WTC11 (cell line): ENCODE results near the gene TSC22D3. TPM values are rescaled to one million over a fixed set of nuclear protein-coding genes. Genes with fewer than 3 reads are reported as not detected.

Experiments used
- ATAC-seq: fragments of 200-7000 bp; cut with Tn5 transposase; 2 replicates; pipeline ENCODE4 v1.10.0; 2021; ENCODE audit warnings: mild to moderate bottlenecking, moderate library complexity
- CTCF ChIA-PET: fragments of 300-600 bp; sonication (Branson Sonifier 250); formaldehyde crosslinking; loops from one replicate; lab custom pipeline; 2021; ENCODE audit warnings: antibody characterized with exemption; lab: Charles Lee
- POLR2A ChIA-PET: fragments of 350-600 bp; sonication (Branson Sonifier 250); formaldehyde crosslinking; loops from one replicate; lab custom pipeline; 2021; ENCODE audit warnings: antibody characterized with exemption; lab: Charles Lee
- DNase-seq: peaks from one replicate; pipeline ENCODE4 v3.0.0; 2021; ENCODE audit warnings: low spot score
- H3K27ac Mint-ChIP-seq: 2 replicates; pipeline ENCODE4 v1.8.0; 2021; ENCODE audit warnings: mixed read lengths
- H3K27me3 Mint-ChIP-seq: 2 replicates; pipeline ENCODE4 v1.8.0; 2021; ENCODE audit warnings: low read depth, mild to moderate bottlenecking, moderate library complexity, mixed read lengths
- H3K36me3 Mint-ChIP-seq: 2 replicates; pipeline ENCODE4 v1.8.0; 2021; ENCODE audit warnings: mixed read lengths
- H3K4me1 Mint-ChIP-seq: 2 replicates; pipeline ENCODE4 v1.8.0; 2022; ENCODE audit warnings: mixed read lengths
- H3K4me3 Mint-ChIP-seq: 2 replicates; pipeline ENCODE4 v1.8.0; 2021; ENCODE audit warnings: mild to moderate bottlenecking, moderate library complexity, mixed read lengths
- H3K9me3 Mint-ChIP-seq: 2 replicates; pipeline ENCODE4 v1.8.0; 2021; ENCODE audit warnings: mixed read lengths
- ARID4B ChIP-seq: sonication (generic); formaldehyde crosslinking; IDR thresholded peaks from 2 replicates; pipeline ENCODE4 v1.8.0; 2023; ENCODE audit warnings: missing genetic modification reagents, mild to moderate bottlenecking, borderline replicate concordance
- ATF1 ChIP-seq: sonication (generic); formaldehyde crosslinking; IDR thresholded peaks from 2 replicates; pipeline ENCODE4 v1.8.1; 2023; ENCODE audit warnings: mild to moderate bottlenecking, moderate library complexity, missing genetic modification reagents
- ATF3 ChIP-seq: sonication (generic); formaldehyde crosslinking; conservative IDR thresholded peaks from 2 replicates; pipeline ENCODE4 v1.8.1; 2022; ENCODE audit warnings: mild to moderate bottlenecking, missing genetic modification reagents
- CDX4 ChIP-seq: fragments of 250-450 bp; sonication (Bioruptor Pico); IDR thresholded peaks from 2 replicates; pipeline ENCODE4 v1.9.0; 2021; ENCODE audit warnings: moderate library complexity, mild to moderate bottlenecking, inconsistent platforms, borderline replicate concordance
- ELF4 ChIP-seq: sonication (generic); formaldehyde crosslinking; IDR thresholded peaks from 2 replicates; pipeline ENCODE4 v1.8.1; 2022; ENCODE audit warnings: low read depth, mild to moderate bottlenecking, moderate library complexity, missing genetic modification reagents
- FOXJ3 ChIP-seq: sonication (generic); formaldehyde crosslinking; IDR thresholded peaks from 2 replicates; pipeline ENCODE4 v1.9.0; 2021; ENCODE audit warnings: missing genetic modification reagents, mild to moderate bottlenecking, borderline replicate concordance
- FOXK1 ChIP-seq: sonication (generic); formaldehyde crosslinking; IDR thresholded peaks from 2 replicates; pipeline ENCODE4 v1.8.0; 2022; ENCODE audit warnings: mild to moderate bottlenecking, moderate library complexity, missing genetic modification reagents
- FOXP1 ChIP-seq: sonication (generic); formaldehyde crosslinking; IDR thresholded peaks from 2 replicates; pipeline ENCODE4 v1.8.0; 2022; ENCODE audit warnings: missing genetic modification reagents, mild to moderate bottlenecking, moderate library complexity, borderline replicate concordance
- FOXP4 ChIP-seq: sonication (generic); formaldehyde crosslinking; IDR thresholded peaks from 2 replicates; pipeline ENCODE4 v1.8.0; 2022; ENCODE audit warnings: mild to moderate bottlenecking, missing genetic modification reagents
- IRF1 ChIP-seq: sonication (generic); formaldehyde crosslinking; IDR thresholded peaks from 2 replicates; pipeline ENCODE4 v1.8.0; 2023; ENCODE audit warnings: missing genetic modification reagents
- IRF2 ChIP-seq: sonication (generic); formaldehyde crosslinking; IDR thresholded peaks from 2 replicates; pipeline ENCODE4 v1.8.0; 2022; ENCODE audit warnings: low read depth, missing genetic modification reagents, borderline replicate concordance
- JUN ChIP-seq: sonication (generic); formaldehyde crosslinking; IDR thresholded peaks from 2 replicates; pipeline ENCODE4 v1.8.0; 2023; ENCODE audit warnings: mild to moderate bottlenecking, missing genetic modification reagents
- MXD4 ChIP-seq: fragments of 250-450 bp; sonication (Bioruptor Pico); IDR thresholded peaks from 2 replicates; pipeline ENCODE4 v1.8.0; 2021; ENCODE audit warnings: mild to moderate bottlenecking, moderate library complexity, borderline replicate concordance
- NR2C2 ChIP-seq: sonication (generic); formaldehyde crosslinking; IDR thresholded peaks from 2 replicates; pipeline ENCODE4 v1.8.0; 2022; ENCODE audit warnings: mild to moderate bottlenecking, missing genetic modification reagents
- SMAD4 ChIP-seq: sonication (generic); formaldehyde crosslinking; IDR thresholded peaks from 2 replicates; pipeline ENCODE4 v1.8.0; 2022; ENCODE audit warnings: mild to moderate bottlenecking, missing genetic modification reagents
- SOX15 ChIP-seq: fragments of 250-450 bp; sonication (Bioruptor Pico); IDR thresholded peaks from 2 replicates; pipeline ENCODE4 v1.9.0; 2021; ENCODE audit warnings: mild to moderate bottlenecking
- TCF7 ChIP-seq: sonication (generic); formaldehyde crosslinking; IDR thresholded peaks from 2 replicates; pipeline ENCODE4 v1.8.0; 2022; ENCODE audit warnings: mild to moderate bottlenecking, low read depth, missing genetic modification reagents, moderate library complexity
- ZBTB21 ChIP-seq: sonication (generic); formaldehyde crosslinking; IDR thresholded peaks from 2 replicates; pipeline ENCODE4 v1.8.1; 2023; ENCODE audit warnings: mild to moderate bottlenecking, missing genetic modification reagents, borderline replicate concordance
- ZNF138 ChIP-seq: sonication (generic); formaldehyde crosslinking; conservative IDR thresholded peaks from 2 replicates; pipeline ENCODE4 v1.8.1; 2022; ENCODE audit warnings: mild to moderate bottlenecking, moderate library complexity, missing genetic modification reagents
- ZNF219 ChIP-seq: sonication (generic); formaldehyde crosslinking; IDR thresholded peaks from 2 replicates; pipeline ENCODE4 v1.8.0; 2023; ENCODE audit warnings: missing genetic modification reagents, mild to moderate bottlenecking, borderline replicate concordance
- ZNF317 ChIP-seq: sonication (generic); formaldehyde crosslinking; IDR thresholded peaks from 2 replicates; pipeline ENCODE4 v1.8.1; 2023; ENCODE audit warnings: low read depth, mild to moderate bottlenecking, moderate library complexity, missing genetic modification reagents, borderline replicate concordance
- ZNF416 ChIP-seq: fragments of 250-450 bp; sonication (Bioruptor Pico); IDR thresholded peaks from 2 replicates; pipeline ENCODE4 v1.9.0; 2021; ENCODE audit warnings: mild to moderate bottlenecking, inconsistent platforms
- ZNF532 ChIP-seq: fragments of 250-450 bp; sonication (Bioruptor Pico); IDR thresholded peaks from 2 replicates; pipeline ENCODE4 v1.9.0; 2021; ENCODE audit warnings: mild to moderate bottlenecking, borderline replicate concordance
- total RNA-seq: library from RNA; stranded (reverse); gene quantifications from 3 replicates; pipeline ENCODE4 v1.2.3, GENCODE V29; 2021

TSC22D3 gene
- total RNA-seq, 1 experiment from 2014 or later, result 15.7 TPM

- no peak overlapping the region for H3K4me3 Mint-ChIP-seq
- no peak for TF ChIP-seq ELF4 (CRISPR knock-in tag)
- no peak for TF ChIP-seq ARID4B (CRISPR knock-in tag)
- no peak for TF ChIP-seq CDX4 (CRISPR knock-in tag)
- H3K27ac Mint-ChIP-seq, result no peak overlapping the region
- H3K4me1 Mint-ChIP-seq, result no peaks in the 10 kb centered on the region
- no peaks in the 10 kb centered on the region for H3K27me3 Mint-ChIP-seq
- no peaks in the 10 kb centered on the region for H3K9me3 Mint-ChIP-seq
- CTCF ChIA-PET, result no interaction called here
- H3K36me3 Mint-ChIP-seq, result no peaks in the 10 kb centered on the region
- DNase-seq (no peak), ATAC-seq (no peak)
- POLR2A ChIA-PET, result no interaction called here
Observed at GRCh38 chrX:107691024-107691448, 84.6 kb downstream of the TSC22D3 start.

- CTCF ChIA-PET, result no interaction called here
Observed at GRCh38 chrX:107687445-107687844, 88.1 kb downstream of the TSC22D3 start.

GRCh38 chrX:107686792-107687191, 88.8 kb downstream of the TSC22D3 start:
- CTCF ChIA-PET, result no interaction called here
- Mint-ChIP-seq H3K36me3 (no peaks in the 10 kb centered on the region), H3K4me1 (no peaks in the 10 kb centered on the region), H3K9me3 (peaks cover 4% of the 10 kb centered on the region; the same call in 1 of the 2 replicates), H3K27me3 (no peaks in the 10 kb centered on the region), H3K4me3 (no peak overlapping the region), H3K27ac (no peak overlapping the region)
- POLR2A ChIA-PET, result no interaction called here
- ATAC-seq (no peak), DNase-seq (no peak)
- TF ChIP-seq ZNF532 (no peak), JUN (no peak), IRF1 (CRISPR knock-in tag) (no peak), ZNF416 (CRISPR knock-in tag) (no peak)
- TF ChIP-seq, all 79 proteins: peak for 0

More at GRCh38 chrX:107687445-107687844, 88.1 kb downstream of the TSC22D3 start:
- DNase-seq, result no peak
- TF ChIP-seq SOX15 (no peak), ZNF138 (CRISPR knock-in tag) (no peak), FOXJ3 (no peak), MXD4 (CRISPR knock-in tag) (no peak), ATF3 (CRISPR knock-in tag) (no peak), ATF1 (no peak), FOXK1 (CRISPR knock-in tag) (no peak), ZNF219 (no peak), NR2C2 (CRISPR knock-in tag) (no peak), FOXP1 (CRISPR knock-in tag) (no peak), ZBTB21 (CRISPR knock-in tag) (no peak), TCF7 (CRISPR knock-in tag) (no peak), ZNF317 (no peak), SMAD4 (CRISPR knock-in tag) (no peak), ZNF416 (CRISPR knock-in tag) (no peak), FOXP4 (no peak), IRF2 (CRISPR knock-in tag) (no peak)
- no peak for ATAC-seq
- no peak overlapping the region for H3K27ac Mint-ChIP-seq
- H3K36me3 Mint-ChIP-seq, result no peaks in the 10 kb centered on the region
- POLR2A ChIA-PET, result no interaction called here
- H3K9me3 Mint-ChIP-seq, result peaks cover 4% of the 10 kb centered on the region; the same call in 1 of the 2 replicates
- no peak overlapping the region for H3K4me3 Mint-ChIP-seq
- H3K4me1 Mint-ChIP-seq, result no peaks in the 10 kb centered on the region
- H3K27me3 Mint-ChIP-seq, result no peaks in the 10 kb centered on the region
